Neural crest cell (in vitro differentiated cells): ENCODE data around the gene ARHGAP45. TPM values are rescaled to one million over a fixed set of nuclear protein-coding genes. Genes with fewer than 3 reads are reported as not detected.

ENCODE experiments used
- DNase-seq: peaks from one replicate; pipeline ENCODE4 v3.0.0; 2021; ENCODE audit warnings: low read depth, mixed read lengths, low spot score
- H3K27ac Mint-ChIP-seq: one replicate; pipeline ENCODE4 v1.8.0; 2021; ENCODE audit warnings: mild to moderate bottlenecking, mixed read lengths; ENCODE audit not compliant: unreplicated experiment
- H3K27me3 Mint-ChIP-seq: 2 replicates; pipeline ENCODE4 v1.8.0; 2021; ENCODE audit warnings: low read depth, mild to moderate bottlenecking, mixed read lengths
- H3K36me3 Mint-ChIP-seq: 2 replicates; pipeline ENCODE4 v1.8.0; 2021; ENCODE audit warnings: low read depth, mild to moderate bottlenecking, mixed read lengths
- H3K4me1 Mint-ChIP-seq: 2 replicates; pipeline ENCODE4 v1.8.0; 2021; ENCODE audit warnings: mixed read lengths
- H3K4me3 Mint-ChIP-seq: one replicate; pipeline ENCODE4 v1.8.0; 2021; ENCODE audit warnings: mild to moderate bottlenecking, mixed read lengths
- H3K9me3 Mint-ChIP-seq: 2 replicates; pipeline ENCODE4 v1.8.0; 2021; ENCODE audit warnings: mixed read lengths
- CTCF ChIP-seq: fragments of 200-600 bp; sonication (generic); conservative IDR thresholded peaks from 2 replicates; pipeline ENCODE4 v1.5.0; 2021; ENCODE audit warnings: antibody characterized with exemption, mild to moderate bottlenecking
- total RNA-seq: library from RNA; stranded (reverse); gene quantifications from 2 replicates; pipeline ENCODE4 v1.2.1, GENCODE V29; 2021

ARHGAP45 gene
- total RNA-seq, 1 donor from 2014 or later = 1.6 TPM

GRCh38 chr19:1062387-1063029 is 4.5 kb upstream of the ARHGAP45 start:
- no peak for TF ChIP-seq CTCF
- DNase-seq = no peak
- Mint-ChIP-seq H3K9me3 (no peaks in the 10 kb centered on the region), H3K36me3 (no peaks in the 10 kb centered on the region), H3K4me3 (no peak overlapping the region), H3K27ac (no peak overlapping the region), H3K4me1 (no peaks in the 10 kb centered on the region), H3K27me3 (peaks cover 28% of the 10 kb centered on the region)

DNA sequence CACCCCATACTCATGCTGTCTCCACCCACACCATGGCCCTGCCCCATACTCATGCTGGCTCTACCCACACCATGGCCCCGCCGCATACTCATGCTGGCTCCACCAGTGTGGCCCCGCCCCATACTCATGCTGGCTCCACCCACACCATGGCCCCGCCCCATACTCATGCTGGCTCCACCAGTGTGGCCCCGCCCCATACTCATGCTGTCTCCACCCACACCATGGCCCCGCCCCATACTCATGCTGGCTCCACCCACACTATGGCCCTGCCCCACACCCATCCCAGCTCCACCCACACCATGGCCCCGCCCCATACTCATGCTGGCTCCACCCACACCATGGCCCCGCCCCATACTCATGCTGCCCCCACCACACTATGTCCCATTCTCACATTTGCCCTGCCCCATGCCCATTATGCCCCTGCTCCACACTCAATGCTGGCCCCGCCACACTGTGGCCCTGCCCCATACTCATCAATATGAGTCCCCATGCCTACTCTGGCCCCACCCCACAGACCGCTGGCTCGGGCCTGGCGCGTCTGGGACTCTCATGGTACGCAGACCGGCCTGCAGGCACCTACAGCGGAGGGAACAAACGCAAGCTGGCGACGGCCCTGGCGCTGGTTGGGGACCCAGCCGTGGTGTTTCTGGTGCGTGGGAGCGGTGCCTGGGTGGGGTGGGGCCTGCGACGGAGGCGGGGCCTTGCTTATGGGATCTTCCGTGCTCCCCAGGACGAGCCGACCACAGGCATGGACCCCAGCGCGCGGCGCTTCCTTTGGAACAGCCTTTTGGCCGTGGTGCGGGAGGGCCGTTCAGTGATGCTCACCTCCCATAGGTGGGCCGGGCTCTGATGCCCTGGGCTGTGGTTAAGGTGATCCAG is 3.7 kb upstream of the ARHGAP45 start:
- no peak for DNase-seq
- no peak for TF ChIP-seq CTCF

DNA sequence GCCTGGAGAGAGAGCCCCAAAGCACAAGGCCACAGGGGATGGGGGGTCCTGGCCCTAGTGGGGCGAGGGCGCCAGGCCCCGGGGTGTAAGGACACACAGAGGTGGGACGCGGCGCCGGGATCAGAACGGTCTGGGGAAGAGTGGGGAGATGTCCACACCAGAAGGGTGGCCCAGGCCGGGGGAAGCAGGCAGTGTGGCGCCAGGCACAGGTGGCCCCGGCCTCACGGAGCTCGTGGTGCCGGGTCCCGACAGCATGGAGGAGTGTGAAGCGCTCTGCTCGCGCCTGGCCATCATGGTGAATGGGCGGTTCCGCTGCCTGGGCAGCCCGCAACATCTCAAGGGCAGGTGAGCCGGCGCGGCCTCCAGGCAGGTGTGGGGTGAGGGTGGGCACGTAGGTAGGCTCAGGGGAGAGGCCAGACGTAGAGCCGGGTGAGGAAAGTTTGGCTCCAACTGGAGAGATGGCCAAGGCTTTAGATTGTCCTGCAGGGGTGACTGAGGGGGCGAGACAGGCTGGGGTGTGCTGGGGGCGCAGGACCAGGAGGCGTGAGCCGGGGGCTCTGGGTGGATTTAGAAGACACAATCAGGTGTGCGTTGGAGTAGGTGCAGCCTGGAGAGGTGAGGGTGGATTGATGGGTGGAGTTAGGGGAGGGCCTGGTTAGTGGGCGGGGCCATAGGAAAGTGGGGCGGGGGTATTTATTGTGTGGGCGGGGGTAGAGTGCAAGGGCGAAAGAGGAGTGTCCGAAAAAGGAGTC is 2.9 kb upstream of the ARHGAP45 start:
- Mint-ChIP-seq H3K27ac (no peak overlapping the region), H3K4me3 (no peak overlapping the region), H3K4me1 (peaks cover 4% of the 10 kb centered on the region), H3K9me3 (no peaks in the 10 kb centered on the region), H3K36me3 (no peaks in the 10 kb centered on the region), H3K27me3 (peaks cover 39% of the 10 kb centered on the region)
- no peak for DNase-seq
- TF ChIP-seq CTCF = no peak

More for the DNA sequence above, 3.7 kb upstream of the ARHGAP45 start:
- no peaks in the 10 kb centered on the region for H3K4me1 Mint-ChIP-seq
- H3K27me3 Mint-ChIP-seq = peaks cover 32% of the 10 kb centered on the region
- no peak overlapping the region for H3K4me3 Mint-ChIP-seq
- no peak overlapping the region for H3K27ac Mint-ChIP-seq
- H3K9me3 Mint-ChIP-seq = no peaks in the 10 kb centered on the region
- no peaks in the 10 kb centered on the region for H3K36me3 Mint-ChIP-seq

GRCh38 chr19:1064661-1065605 is 2.0 kb upstream of the ARHGAP45 start:
- DNase-seq = peak; percentile 72
- H3K36me3 Mint-ChIP-seq = no peaks in the 10 kb centered on the region
- H3K27ac Mint-ChIP-seq = no peak overlapping the region

More at GRCh38 chr19:1064661-1065605, 2.0 kb upstream of the ARHGAP45 start:
- Mint-ChIP-seq H3K9me3 (no peaks in the 10 kb centered on the region), H3K4me3 (peak overlapping the region; percentile 27), H3K4me1 (peaks cover 4% of the 10 kb centered on the region), H3K27me3 (peaks cover 48% of the 10 kb centered on the region)
- peak; percentile 81 for TF ChIP-seq CTCF
